ENCODE data around the gene VPS4A.

- TF ChIP-seq CTCF (IDR thresholded peaks at IDR 0.05) (no peak), POLR2A (IDR thresholded peaks at IDR 0.05) (no peak)
Measured at GRCh38 chr16:69301187-69301586, 10.0 kb upstream of the VPS4A start.
